ENCODE measurements around the gene MORF4L2.
"Not testable (repeated sequence)": the region's sequence is repeated elsewhere in the genome, so short reads cannot be mapped to it uniquely, and the experiment has no call there.

The MORF4L2 gene

GRCh38 chrX:103659460-103659859 lies 27.0 kb downstream of the MORF4L2 start:
- DNase-seq, H3K4me1 Mint-ChIP-seq, H3K4me3 Mint-ChIP-seq, H3K9me3 Mint-ChIP-seq, H3K27ac Mint-ChIP-seq, H3K36me3 Mint-ChIP-seq, CTCF ChIA-PET: not testable (repeated sequence)
- peaks cover 10% of the 10 kb centered on the region for H3K27me3 Mint-ChIP-seq

GRCh38 chrX:103658681-103659433 lies 27.6 kb downstream of the MORF4L2 start:
- H3K9me3 Mint-ChIP-seq, result no peaks in the 10 kb centered on the region
- DNase-seq, result no peak
- H3K27me3 Mint-ChIP-seq, result peaks cover 4% of the 10 kb centered on the region
- CTCF ChIA-PET, result no interaction called here
- H3K36me3 Mint-ChIP-seq, result no peaks in the 10 kb centered on the region
- peaks cover 8% of the 10 kb centered on the region for H3K4me1 Mint-ChIP-seq
- H3K4me3 Mint-ChIP-seq, result no peak overlapping the region
- no peak overlapping the region for H3K27ac Mint-ChIP-seq

GRCh38 chrX:103657066-103657465 lies 29.4 kb downstream of the MORF4L2 start:
- DNase-seq, CTCF ChIA-PET, H3K27me3 Mint-ChIP-seq, H3K27ac Mint-ChIP-seq, H3K4me1 Mint-ChIP-seq, H3K36me3 Mint-ChIP-seq, H3K4me3 Mint-ChIP-seq, H3K9me3 Mint-ChIP-seq: not testable (repeated sequence)

- Mint-ChIP-seq H3K36me3 (no peaks in the 10 kb centered on the region), H3K27me3 (no peaks in the 10 kb centered on the region), H3K27ac (no peak overlapping the region), H3K4me3 (no peak overlapping the region), H3K4me1 (peaks cover 8% of the 10 kb centered on the region), H3K9me3 (no peaks in the 10 kb centered on the region)
- CTCF ChIA-PET, result no interaction called here
- no peak for DNase-seq
Measured at GRCh38 chrX:103656617-103657016, 29.9 kb downstream of the MORF4L2 start.

- CTCF ChIA-PET, H3K27me3 Mint-ChIP-seq, H3K4me3 Mint-ChIP-seq, H3K36me3 Mint-ChIP-seq, DNase-seq, H3K27ac Mint-ChIP-seq, H3K9me3 Mint-ChIP-seq, H3K4me1 Mint-ChIP-seq: not testable (repeated sequence)
Measured at GRCh38 chrX:103655230-103656000, 31.1 kb downstream of the MORF4L2 start.

GRCh38 chrX:103651151-103651773 lies 35.2 kb downstream of the MORF4L2 start:
- CTCF ChIA-PET, result no interaction called here
- no peaks in the 10 kb centered on the region for H3K36me3 Mint-ChIP-seq
- H3K27ac Mint-ChIP-seq, result no peak overlapping the region
- peaks cover 3% of the 10 kb centered on the region for H3K4me1 Mint-ChIP-seq
- H3K4me3 Mint-ChIP-seq, result no peak overlapping the region
- no peak for DNase-seq
- H3K27me3 Mint-ChIP-seq, result no peaks in the 10 kb centered on the region
- no peaks in the 10 kb centered on the region for H3K9me3 Mint-ChIP-seq

GRCh38 chrX:103647630-103648029 lies 38.9 kb downstream of the MORF4L2 start:
- Mint-ChIP-seq H3K27ac (no peak overlapping the region), H3K36me3 (no peaks in the 10 kb centered on the region), H3K4me3 (no peak overlapping the region), H3K27me3 (no peaks in the 10 kb centered on the region), H3K4me1 (no peaks in the 10 kb centered on the region), H3K9me3 (no peaks in the 10 kb centered on the region)
- DNase-seq, result no peak
- CTCF ChIA-PET, result no interaction called here

GRCh38 chrX:103644125-103644524 lies 42.4 kb downstream of the MORF4L2 start:
- CTCF ChIA-PET, result no interaction called here
- Mint-ChIP-seq H3K4me1 (no peaks in the 10 kb centered on the region), H3K27ac (no peak overlapping the region), H3K36me3 (no peaks in the 10 kb centered on the region), H3K27me3 (no peaks in the 10 kb centered on the region), H3K4me3 (no peak overlapping the region), H3K9me3 (no peaks in the 10 kb centered on the region)
- no peak for DNase-seq

GRCh38 chrX:103640401-103641155 lies 45.9 kb downstream of the MORF4L2 start:
- no peaks in the 10 kb centered on the region for H3K36me3 Mint-ChIP-seq
- no peaks in the 10 kb centered on the region for H3K4me1 Mint-ChIP-seq
- DNase-seq, result no peak
- no peak overlapping the region for H3K4me3 Mint-ChIP-seq
- H3K9me3 Mint-ChIP-seq, result no peaks in the 10 kb centered on the region
- CTCF ChIA-PET, result no interaction called here
- no peak overlapping the region for H3K27ac Mint-ChIP-seq
- no peaks in the 10 kb centered on the region for H3K27me3 Mint-ChIP-seq

GRCh38 chrX:103638479-103639346 lies 47.8 kb downstream of the MORF4L2 start:
- CTCF ChIA-PET, H3K27ac Mint-ChIP-seq: not testable (repeated sequence)

GRCh38 chrX:103637604-103638338 lies 48.7 kb downstream of the MORF4L2 start:
- Mint-ChIP-seq H3K27me3 (no peaks in the 10 kb centered on the region), H3K4me3 (no peak overlapping the region), H3K36me3 (no peaks in the 10 kb centered on the region), H3K27ac (no peak overlapping the region), H3K9me3 (no peaks in the 10 kb centered on the region), H3K4me1 (no peaks in the 10 kb centered on the region)
- no peak for DNase-seq
- CTCF ChIA-PET, result no interaction called here

More at GRCh38 chrX:103638479-103639346, 47.8 kb downstream of the MORF4L2 start:
- H3K36me3 Mint-ChIP-seq, H3K27me3 Mint-ChIP-seq, DNase-seq, H3K9me3 Mint-ChIP-seq, H3K4me3 Mint-ChIP-seq, H3K4me1 Mint-ChIP-seq: not testable (repeated sequence)

GRCh38 chrX:103635436-103635835 lies 51.1 kb downstream of the MORF4L2 start:
- Mint-ChIP-seq H3K4me3 (no peak overlapping the region), H3K9me3 (no peaks in the 10 kb centered on the region), H3K36me3 (no peaks in the 10 kb centered on the region), H3K27me3 (no peaks in the 10 kb centered on the region), H3K27ac (no peak overlapping the region), H3K4me1 (no peaks in the 10 kb centered on the region)
- CTCF ChIA-PET, result interaction anchor here (0.6 kb wide), 1 partner anchor 14 kb away, joined by 4 read pairs; no protein-coding TSS in a partner anchor
- DNase-seq, result no peak

GRCh38 chrX:103631145-103631544 lies 55.4 kb downstream of the MORF4L2 start:
- no peaks in the 10 kb centered on the region for H3K9me3 Mint-ChIP-seq
- CTCF ChIA-PET, result interaction anchor here (0.6 kb wide), 1 partner anchor 290 kb away, joined by 4 read pairs; no protein-coding TSS in a partner anchor
- H3K36me3 Mint-ChIP-seq, result peaks cover 1% of the 10 kb centered on the region
- H3K27me3 Mint-ChIP-seq, result no peaks in the 10 kb centered on the region
- H3K4me1 Mint-ChIP-seq, result peaks cover 14% of the 10 kb centered on the region
- no peak overlapping the region for H3K27ac Mint-ChIP-seq
- no peak for DNase-seq
- no peak overlapping the region for H3K4me3 Mint-ChIP-seq

Data from activated naive CD4-positive, alpha-beta T cell treated with anti-CD3 and anti-CD28 coated beads, Interleukin-2, amount 10 ng/mL, durations not matched to agents 7 days and 5 days (primary cell).